Measurements from ENCODE around the gene EMILIN1.

DNA sequence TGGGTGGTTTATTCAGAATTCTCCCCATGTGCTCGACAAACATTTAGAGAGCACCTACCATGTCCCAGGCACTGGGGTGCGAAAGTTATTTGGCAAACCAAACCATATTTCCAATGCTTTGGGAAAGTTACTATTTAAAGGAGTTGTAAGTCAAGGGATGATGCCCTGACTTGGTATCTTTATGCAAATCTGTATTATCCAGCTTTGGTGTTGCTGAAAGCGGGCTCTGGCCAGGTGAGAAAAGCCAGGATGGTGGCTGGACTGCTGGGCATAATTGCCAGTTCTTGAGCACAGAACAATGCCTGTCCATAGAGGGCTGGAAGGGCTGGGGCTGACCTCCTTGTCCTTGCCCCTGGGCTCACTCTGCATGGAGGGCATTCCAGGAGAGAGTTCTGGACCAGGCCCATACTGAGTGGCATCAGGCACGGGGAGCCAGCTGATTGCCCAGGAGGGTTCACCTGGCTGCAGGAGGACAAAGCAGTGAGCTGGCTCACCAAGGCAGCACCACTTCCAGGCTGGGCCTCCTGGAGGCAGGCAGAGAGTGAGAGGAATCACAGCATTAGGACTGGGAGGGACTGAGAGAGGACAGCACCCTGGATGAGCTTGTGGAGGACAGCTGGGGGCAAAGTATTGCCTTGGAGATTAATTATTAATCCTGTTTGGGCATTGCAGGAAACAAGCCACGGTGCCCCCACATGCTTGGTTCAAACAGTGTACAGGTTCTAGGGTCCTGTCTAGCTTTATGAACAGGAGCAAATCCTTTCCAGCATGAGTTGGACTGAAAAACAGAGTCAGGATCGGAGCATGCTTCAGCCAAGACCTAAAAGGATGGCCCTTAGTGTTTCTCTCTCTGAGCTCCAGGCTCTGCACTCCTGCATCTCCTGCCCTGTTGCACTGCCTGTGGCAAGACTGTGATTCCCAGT, 15.3 kb downstream of the EMILIN1 start:
- TF ChIP-seq, protein P1, sequence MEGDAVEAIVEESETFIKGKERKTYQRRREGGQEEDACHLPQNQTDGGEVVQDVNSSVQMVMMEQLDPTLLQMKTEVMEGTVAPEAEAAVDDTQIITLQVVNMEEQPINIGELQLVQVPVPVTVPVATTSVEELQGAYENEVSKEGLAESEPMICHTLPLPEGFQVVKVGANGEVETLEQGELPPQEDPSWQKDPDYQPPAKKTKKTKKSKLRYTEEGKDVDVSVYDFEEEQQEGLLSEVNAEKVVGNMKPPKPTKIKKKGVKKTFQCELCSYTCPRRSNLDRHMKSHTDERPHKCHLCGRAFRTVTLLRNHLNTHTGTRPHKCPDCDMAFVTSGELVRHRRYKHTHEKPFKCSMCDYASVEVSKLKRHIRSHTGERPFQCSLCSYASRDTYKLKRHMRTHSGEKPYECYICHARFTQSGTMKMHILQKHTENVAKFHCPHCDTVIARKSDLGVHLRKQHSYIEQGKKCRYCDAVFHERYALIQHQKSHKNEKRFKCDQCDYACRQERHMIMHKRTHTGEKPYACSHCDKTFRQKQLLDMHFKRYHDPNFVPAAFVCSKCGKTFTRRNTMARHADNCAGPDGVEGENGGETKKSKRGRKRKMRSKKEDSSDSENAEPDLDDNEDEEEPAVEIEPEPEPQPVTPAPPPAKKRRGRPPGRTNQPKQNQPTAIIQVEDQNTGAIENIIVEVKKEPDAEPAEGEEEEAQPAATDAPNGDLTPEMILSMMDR (conservative IDR thresholded peaks at IDR 0.05; ENCODE audit: low read depth in 2 of 2) = no peak
- TF ChIP-seq JUNB (IDR thresholded peaks at IDR 0.05; ENCODE audit: unreplicated experiment) = no peak
- TF ChIP-seq EZH2 (IDR thresholded peaks at IDR 0.05; ENCODE audit: low read depth, unreplicated experiment) = no peak
- TF ChIP-seq, protein P2, sequence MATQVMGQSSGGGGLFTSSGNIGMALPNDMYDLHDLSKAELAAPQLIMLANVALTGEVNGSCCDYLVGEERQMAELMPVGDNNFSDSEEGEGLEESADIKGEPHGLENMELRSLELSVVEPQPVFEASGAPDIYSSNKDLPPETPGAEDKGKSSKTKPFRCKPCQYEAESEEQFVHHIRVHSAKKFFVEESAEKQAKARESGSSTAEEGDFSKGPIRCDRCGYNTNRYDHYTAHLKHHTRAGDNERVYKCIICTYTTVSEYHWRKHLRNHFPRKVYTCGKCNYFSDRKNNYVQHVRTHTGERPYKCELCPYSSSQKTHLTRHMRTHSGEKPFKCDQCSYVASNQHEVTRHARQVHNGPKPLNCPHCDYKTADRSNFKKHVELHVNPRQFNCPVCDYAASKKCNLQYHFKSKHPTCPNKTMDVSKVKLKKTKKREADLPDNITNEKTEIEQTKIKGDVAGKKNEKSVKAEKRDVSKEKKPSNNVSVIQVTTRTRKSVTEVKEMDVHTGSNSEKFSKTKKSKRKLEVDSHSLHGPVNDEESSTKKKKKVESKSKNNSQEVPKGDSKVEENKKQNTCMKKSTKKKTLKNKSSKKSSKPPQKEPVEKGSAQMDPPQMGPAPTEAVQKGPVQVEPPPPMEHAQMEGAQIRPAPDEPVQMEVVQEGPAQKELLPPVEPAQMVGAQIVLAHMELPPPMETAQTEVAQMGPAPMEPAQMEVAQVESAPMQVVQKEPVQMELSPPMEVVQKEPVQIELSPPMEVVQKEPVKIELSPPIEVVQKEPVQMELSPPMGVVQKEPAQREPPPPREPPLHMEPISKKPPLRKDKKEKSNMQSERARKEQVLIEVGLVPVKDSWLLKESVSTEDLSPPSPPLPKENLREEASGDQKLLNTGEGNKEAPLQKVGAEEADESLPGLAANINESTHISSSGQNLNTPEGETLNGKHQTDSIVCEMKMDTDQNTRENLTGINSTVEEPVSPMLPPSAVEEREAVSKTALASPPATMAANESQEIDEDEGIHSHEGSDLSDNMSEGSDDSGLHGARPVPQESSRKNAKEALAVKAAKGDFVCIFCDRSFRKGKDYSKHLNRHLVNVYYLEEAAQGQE (IDR thresholded peaks at IDR 0.05; ENCODE audit: unreplicated experiment) = no peak
- TF ChIP-seq POLR2AphosphoS5 (IDR thresholded peaks at IDR 0.05; ENCODE audit: low read depth) = no peak
- TF ChIP-seq CREB1 (CRISPR knock-in tag; IDR thresholded peaks at IDR 0.05; ENCODE audit: low read depth) = no peak
- TF ChIP-seq, protein P3, sequence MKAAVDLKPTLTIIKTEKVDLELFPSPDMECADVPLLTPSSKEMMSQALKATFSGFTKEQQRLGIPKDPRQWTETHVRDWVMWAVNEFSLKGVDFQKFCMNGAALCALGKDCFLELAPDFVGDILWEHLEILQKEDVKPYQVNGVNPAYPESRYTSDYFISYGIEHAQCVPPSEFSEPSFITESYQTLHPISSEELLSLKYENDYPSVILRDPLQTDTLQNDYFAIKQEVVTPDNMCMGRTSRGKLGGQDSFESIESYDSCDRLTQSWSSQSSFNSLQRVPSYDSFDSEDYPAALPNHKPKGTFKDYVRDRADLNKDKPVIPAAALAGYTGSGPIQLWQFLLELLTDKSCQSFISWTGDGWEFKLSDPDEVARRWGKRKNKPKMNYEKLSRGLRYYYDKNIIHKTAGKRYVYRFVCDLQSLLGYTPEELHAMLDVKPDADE (IDR thresholded peaks at IDR 0.05) = no peak
- no peak for TF ChIP-seq EZH2phosphoT487 (IDR thresholded peaks at IDR 0.05; ENCODE audit: unreplicated experiment)
- no peak for TF ChIP-seq STAT1 (IDR thresholded peaks at IDR 0.05; ENCODE audit: unreplicated experiment)
- no peak for TF ChIP-seq NANOG (IDR thresholded peaks at IDR 0.05; ENCODE audit: borderline replicate concordance)
- no peak for TF ChIP-seq ZNF114 (CRISPR knock-in tag; IDR thresholded peaks at IDR 0.05)
- TF ChIP-seq, protein P4, sequence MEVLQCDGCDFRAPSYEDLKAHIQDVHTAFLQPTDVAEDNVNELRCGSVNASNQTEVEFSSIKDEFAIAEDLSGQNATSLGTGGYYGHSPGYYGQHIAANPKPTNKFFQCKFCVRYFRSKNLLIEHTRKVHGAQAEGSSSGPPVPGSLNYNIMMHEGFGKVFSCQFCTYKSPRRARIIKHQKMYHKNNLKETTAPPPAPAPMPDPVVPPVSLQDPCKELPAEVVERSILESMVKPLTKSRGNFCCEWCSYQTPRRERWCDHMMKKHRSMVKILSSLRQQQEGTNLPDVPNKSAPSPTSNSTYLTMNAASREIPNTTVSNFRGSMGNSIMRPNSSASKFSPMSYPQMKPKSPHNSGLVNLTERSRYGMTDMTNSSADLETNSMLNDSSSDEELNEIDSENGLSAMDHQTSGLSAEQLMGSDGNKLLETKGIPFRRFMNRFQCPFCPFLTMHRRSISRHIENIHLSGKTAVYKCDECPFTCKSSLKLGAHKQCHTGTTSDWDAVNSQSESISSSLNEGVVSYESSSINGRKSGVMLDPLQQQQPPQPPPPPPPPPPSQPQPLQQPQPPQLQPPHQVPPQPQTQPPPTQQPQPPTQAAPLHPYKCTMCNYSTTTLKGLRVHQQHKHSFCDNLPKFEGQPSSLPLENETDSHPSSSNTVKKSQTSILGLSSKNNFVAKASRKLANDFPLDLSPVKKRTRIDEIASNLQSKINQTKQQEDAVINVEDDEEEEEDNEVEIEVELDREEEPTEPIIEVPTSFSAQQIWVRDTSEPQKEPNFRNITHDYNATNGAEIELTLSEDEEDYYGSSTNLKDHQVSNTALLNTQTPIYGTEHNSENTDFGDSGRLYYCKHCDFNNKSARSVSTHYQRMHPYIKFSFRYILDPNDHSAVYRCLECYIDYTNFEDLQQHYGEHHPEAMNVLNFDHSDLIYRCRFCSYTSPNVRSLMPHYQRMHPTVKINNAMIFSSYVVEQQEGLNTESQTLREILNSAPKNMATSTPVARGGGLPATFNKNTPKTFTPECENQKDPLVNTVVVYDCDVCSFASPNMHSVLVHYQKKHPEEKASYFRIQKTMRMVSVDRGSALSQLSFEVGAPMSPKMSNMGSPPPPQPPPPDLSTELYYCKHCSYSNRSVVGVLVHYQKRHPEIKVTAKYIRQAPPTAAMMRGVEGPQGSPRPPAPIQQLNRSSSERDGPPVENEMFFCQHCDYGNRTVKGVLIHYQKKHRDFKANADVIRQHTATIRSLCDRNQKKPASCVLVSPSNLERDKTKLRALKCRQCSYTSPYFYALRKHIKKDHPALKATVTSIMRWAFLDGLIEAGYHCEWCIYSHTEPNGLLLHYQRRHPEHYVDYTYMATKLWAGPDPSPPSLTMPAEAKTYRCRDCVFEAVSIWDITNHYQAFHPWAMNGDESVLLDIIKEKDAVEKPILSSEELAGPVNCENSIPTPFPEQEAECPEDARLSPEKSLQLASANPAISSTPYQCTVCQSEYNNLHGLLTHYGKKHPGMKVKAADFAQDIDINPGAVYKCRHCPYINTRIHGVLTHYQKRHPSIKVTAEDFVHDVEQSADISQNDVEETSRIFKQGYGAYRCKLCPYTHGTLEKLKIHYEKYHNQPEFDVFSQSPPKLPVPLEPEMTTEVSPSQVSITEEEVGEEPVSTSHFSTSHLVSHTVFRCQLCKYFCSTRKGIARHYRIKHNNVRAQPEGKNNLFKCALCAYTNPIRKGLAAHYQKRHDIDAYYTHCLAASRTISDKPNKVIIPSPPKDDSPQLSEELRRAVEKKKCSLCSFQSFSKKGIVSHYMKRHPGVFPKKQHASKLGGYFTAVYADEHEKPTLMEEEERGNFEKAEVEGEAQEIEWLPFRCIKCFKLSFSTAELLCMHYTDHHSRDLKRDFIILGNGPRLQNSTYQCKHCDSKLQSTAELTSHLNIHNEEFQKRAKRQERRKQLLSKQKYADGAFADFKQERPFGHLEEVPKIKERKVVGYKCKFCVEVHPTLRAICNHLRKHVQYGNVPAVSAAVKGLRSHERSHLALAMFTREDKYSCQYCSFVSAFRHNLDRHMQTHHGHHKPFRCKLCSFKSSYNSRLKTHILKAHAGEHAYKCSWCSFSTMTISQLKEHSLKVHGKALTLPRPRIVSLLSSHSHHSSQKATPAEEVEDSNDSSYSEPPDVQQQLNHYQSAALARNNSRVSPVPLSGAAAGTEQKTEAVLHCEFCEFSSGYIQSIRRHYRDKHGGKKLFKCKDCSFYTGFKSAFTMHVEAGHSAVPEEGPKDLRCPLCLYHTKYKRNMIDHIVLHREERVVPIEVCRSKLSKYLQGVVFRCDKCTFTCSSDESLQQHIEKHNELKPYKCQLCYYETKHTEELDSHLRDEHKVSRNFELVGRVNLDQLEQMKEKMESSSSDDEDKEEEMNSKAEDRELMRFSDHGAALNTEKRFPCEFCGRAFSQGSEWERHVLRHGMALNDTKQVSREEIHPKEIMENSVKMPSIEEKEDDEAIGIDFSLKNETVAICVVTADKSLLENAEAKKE (CRISPR knock-in tag; IDR thresholded peaks at IDR 0.05) = no peak
- TF ChIP-seq ZNF331 (CRISPR knock-in tag; IDR thresholded peaks at IDR 0.05; ENCODE audit: low read depth) = no peak

All from GM23338 (cell line).